Measurements from ENCODE around the gene ZFYVE27. TPM values are rescaled to one million over a fixed set of nuclear protein-coding genes. Genes with fewer than 3 reads are reported as not detected.

ZFYVE27 gene
- total and polyA plus RNA-seq, 2 of the 4 experiments (the other 2 are of a cell fraction), result 13.1 to 22.2 TPM

DNA sequence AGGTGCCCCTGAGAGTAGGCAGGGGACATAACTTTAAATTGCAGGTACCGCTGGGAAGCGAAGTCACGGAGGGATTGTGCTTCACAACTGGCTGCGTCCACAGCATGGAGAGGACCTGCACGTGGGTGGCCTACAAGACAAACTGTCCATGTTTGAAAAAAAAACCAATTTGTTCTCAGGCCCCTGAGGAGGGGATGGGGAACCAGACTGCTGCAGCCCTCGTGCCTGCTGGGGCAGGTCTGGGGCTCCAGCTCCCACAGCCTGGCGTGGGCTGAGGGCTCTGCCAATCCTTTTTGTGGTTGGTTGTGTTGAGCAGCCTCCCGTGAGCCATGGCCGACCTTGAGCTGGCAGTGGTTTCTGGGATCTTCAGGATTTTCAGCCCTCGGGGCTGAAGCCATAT is 25.1 kb downstream of the ZFYVE27 start:
- H3K56ac ChIP-seq (ENCODE audit: extremely low read depth, insufficient read depth, low read length), result no peak overlapping the region
- H3K23ac ChIP-seq (ENCODE audit: low read depth, low read length), result no peak overlapping the region
- no peak overlapping the region for H3K4me3 ChIP-seq (ENCODE audit: insufficient read depth, low read depth, low read length)
- H2AK5ac ChIP-seq (ENCODE audit: low read depth, low read length), result no peak overlapping the region
- H3K79me1 ChIP-seq (ENCODE audit: low read depth in 1 of 2, low read length in 2 of 2), result no peaks in the 10 kb centered on the region
- ATAC-seq (ENCODE audit: low read depth) (no peak), DNase-seq (no peak)
- TF ChIP-seq CTCF (conservative IDR thresholded peaks at IDR 0.05; ENCODE audit: low read depth, low read length), result no peak
- H3K14ac ChIP-seq (replicated peaks; ENCODE audit: low read depth, low read length), result no peak overlapping the region
- WGBS, 2 experiments (ENCODE audit: extremely low coverage in 2 of 2, insufficient read length in 1 of 2), result 88% methylated on average over 5 of the region's 10 CpGs; no CpG with 5 or more reads in 1 of the 2 experiments
- H3K9me1 ChIP-seq (ENCODE audit: insufficient read depth, low read length), result no peaks in the 10 kb centered on the region
- H4K8ac ChIP-seq (ENCODE audit: low read depth in 2 of 2, low read length in 2 of 2), result no peak overlapping the region
- no peaks in the 10 kb centered on the region for H4K20me1 ChIP-seq (ENCODE audit: insufficient read depth, low read length)
- CTCF ChIA-PET, result interaction anchor here (1.1 kb wide), 1 partner anchor 107 kb away, joined by 3 read pairs; no protein-coding TSS in a partner anchor
- H3K36me3 ChIP-seq (ENCODE audit: control insufficient read depth, insufficient read depth, low read length), result peaks cover 27% of the 10 kb centered on the region
- H2BK20ac ChIP-seq (ENCODE audit: low read depth, low read length), result no peak overlapping the region
- no peak overlapping the region for H2AFZ ChIP-seq (replicated peaks; ENCODE audit: low read length, poor library complexity)
- no peak overlapping the region for H4K5ac ChIP-seq (ENCODE audit: low read depth, low read length)
- H4K91ac ChIP-seq (ENCODE audit: insufficient read depth, low read depth, low read length), result no peak overlapping the region
- H3K27ac ChIP-seq (ENCODE audit: insufficient read depth, low read length), result no peak overlapping the region
- BruUV-seq (replicated peaks), result no TSS peak
- dilution Hi-C loops (cut with HindIII; ENCODE audit: low sequenced_read_pairs, unreplicated experiment), result no loop called here
- intact Hi-C loops (cut with micrococcal nuclease), result no loop called here
- no peak overlapping the region for H2BK120ac ChIP-seq (ENCODE audit: low read depth, low read length)
- no peaks in the 10 kb centered on the region for H3K27me3 ChIP-seq (ENCODE audit: control insufficient read depth, insufficient read depth, low read length)
- H2BK5ac ChIP-seq (ENCODE audit: low read depth, low read length, poor library complexity, severe bottlenecking), result no peak overlapping the region
- H3K9ac ChIP-seq (ENCODE audit: low read depth, low read length), result no peak overlapping the region
- H3K9me3 ChIP-seq (ENCODE audit: control insufficient read depth, insufficient read depth, low read length), result no peaks in the 10 kb centered on the region
- no peak overlapping the region for H3K4ac ChIP-seq (ENCODE audit: low read depth, low read length)
- POLR2A ChIA-PET (ENCODE audit: unreplicated experiment), result no interaction called here
- H3K4me1 ChIP-seq (ENCODE audit: control insufficient read depth, insufficient read depth, low read length), result no peaks in the 10 kb centered on the region
- H3K4me2 ChIP-seq (ENCODE audit: low read depth, low read length), result no peak overlapping the region
- H2AK9ac ChIP-seq (replicated peaks; ENCODE audit: low read depth, low read length, poor library complexity), result no peak overlapping the region
- in situ Hi-C loops (cut with MboI; ENCODE audit: low sequenced_read_pairs), result no loop called here
- no peak overlapping the region for H2BK15ac ChIP-seq (ENCODE audit: low read depth, low read length)
- H3K18ac ChIP-seq (ENCODE audit: low read depth, low read length), result no peak overlapping the region

Data from IMR-90 (cell line).